Nephron progenitor cell (in vitro differentiated cells): ENCODE results near the gene ADARB2.
"Not testable (repeated sequence)": the region's sequence is repeated elsewhere in the genome, so short reads cannot be mapped to it uniquely, and the experiment has no call there.

Source experiments
- DNase-seq: peaks from one replicate; pipeline ENCODE4 v3.0.0; 2021
- H3K27ac Mint-ChIP-seq: 2 replicates; pipeline ENCODE4 v1.8.0; 2021; ENCODE audit warnings: mild to moderate bottlenecking, moderate library complexity, mixed read lengths
- H3K27me3 Mint-ChIP-seq: 2 replicates; pipeline ENCODE4 v1.8.0; 2021; ENCODE audit warnings: mild to moderate bottlenecking, low read depth, mixed read lengths; ENCODE audit not compliant: poor library complexity
- H3K36me3 Mint-ChIP-seq: 2 replicates; pipeline ENCODE4 v1.8.0; 2021; ENCODE audit warnings: low read depth, mixed read lengths
- H3K4me1 Mint-ChIP-seq: 2 replicates; pipeline ENCODE4 v1.8.0; 2021; ENCODE audit warnings: mixed read lengths
- H3K4me3 Mint-ChIP-seq: 2 replicates; pipeline ENCODE4 v1.8.0; 2021; ENCODE audit warnings: mild to moderate bottlenecking, moderate library complexity, mixed read lengths
- H3K9me3 Mint-ChIP-seq: 2 replicates; pipeline ENCODE4 v1.8.0; 2021; ENCODE audit warnings: mild to moderate bottlenecking, moderate library complexity, mixed read lengths
- CTCF ChIP-seq: fragments of 200-600 bp; sonication (generic); IDR thresholded peaks from 2 replicates; pipeline ENCODE4 v1.5.0; 2021; ENCODE audit warnings: antibody characterized with exemption

The ADARB2 gene

GRCh38 chr10:1465993-1466764 is 271.1 kb downstream of the ADARB2 start:
- peak overlapping the region; percentile 96 for H3K27ac Mint-ChIP-seq
- peaks cover 73% of the 10 kb centered on the region for H3K4me1 Mint-ChIP-seq
- H3K27me3 Mint-ChIP-seq: peaks cover 15% of the 10 kb centered on the region
- peaks cover 4% of the 10 kb centered on the region for H3K9me3 Mint-ChIP-seq
- H3K4me3 Mint-ChIP-seq: peak overlapping the region; percentile 44
- DNase-seq: no peak
- no peaks in the 10 kb centered on the region for H3K36me3 Mint-ChIP-seq
- TF ChIP-seq CTCF: no peak

DNA sequence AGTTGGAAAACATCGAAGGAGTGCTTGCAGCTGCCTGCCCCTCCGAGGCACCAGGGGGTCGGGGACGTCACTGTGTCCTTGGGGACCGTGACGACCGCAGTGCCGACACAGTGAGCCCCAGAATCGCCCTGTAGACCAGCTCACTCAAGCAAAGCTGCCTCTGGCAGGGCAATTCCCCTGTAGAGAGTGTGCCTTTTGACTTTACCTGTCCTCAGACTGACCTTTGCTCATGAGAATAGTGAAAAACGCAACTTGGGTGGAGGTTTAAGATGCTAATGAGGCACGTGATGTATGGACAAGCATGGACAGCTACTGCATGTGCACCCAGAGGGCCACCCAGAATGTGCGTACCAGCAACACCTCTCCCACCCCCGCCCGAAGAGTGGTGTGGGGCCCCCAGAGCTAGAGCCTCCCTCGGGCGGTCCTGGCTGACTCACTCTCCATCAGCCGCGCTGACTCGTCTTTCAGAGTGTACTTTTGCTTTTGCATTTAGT is 271.9 kb downstream of the ADARB2 start:
- Mint-ChIP-seq H3K9me3 (peaks cover 4% of the 10 kb centered on the region), H3K4me1 (peaks cover 73% of the 10 kb centered on the region), H3K27me3 (peaks cover 15% of the 10 kb centered on the region), H3K36me3 (no peaks in the 10 kb centered on the region), H3K4me3 (peak overlapping the region; percentile 55), H3K27ac (peak overlapping the region; percentile 96)
- DNase-seq: peak; percentile 31
- no peak for TF ChIP-seq CTCF

DNA sequence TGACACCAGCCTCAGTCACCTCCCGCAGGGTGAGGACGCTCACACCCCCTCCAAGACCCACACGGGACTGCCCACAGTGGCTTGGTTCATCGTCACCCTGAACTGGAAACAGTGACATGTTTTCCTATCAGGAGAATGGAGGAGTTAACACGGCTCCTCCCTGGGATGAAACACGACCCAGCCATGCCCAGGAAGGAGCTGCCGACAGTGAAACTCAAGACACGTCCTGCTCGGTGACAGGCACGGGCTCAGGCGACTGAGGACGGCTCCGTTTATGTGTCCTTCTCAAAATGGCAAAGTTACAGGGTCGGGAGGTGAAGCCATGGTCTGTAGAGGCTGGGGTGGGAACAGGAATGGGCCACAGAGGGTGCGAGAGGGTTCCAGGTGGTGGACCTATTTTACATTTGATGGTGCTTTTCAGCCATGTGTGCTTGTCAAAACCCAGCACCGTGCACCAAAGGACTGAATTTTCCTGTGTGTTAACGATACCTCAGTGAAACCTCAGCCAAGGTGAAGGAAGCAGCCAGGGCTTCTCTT is 272.4 kb downstream of the ADARB2 start:
- H3K36me3 Mint-ChIP-seq: no peaks in the 10 kb centered on the region
- H3K27ac Mint-ChIP-seq: peak overlapping the region; percentile 96
- DNase-seq: peak; percentile 57
- peaks cover 4% of the 10 kb centered on the region for H3K9me3 Mint-ChIP-seq
- no peak for TF ChIP-seq CTCF
- peaks cover 68% of the 10 kb centered on the region for H3K4me1 Mint-ChIP-seq
- H3K27me3 Mint-ChIP-seq: peaks cover 15% of the 10 kb centered on the region
- peak overlapping the region; percentile 55 for H3K4me3 Mint-ChIP-seq

DNA sequence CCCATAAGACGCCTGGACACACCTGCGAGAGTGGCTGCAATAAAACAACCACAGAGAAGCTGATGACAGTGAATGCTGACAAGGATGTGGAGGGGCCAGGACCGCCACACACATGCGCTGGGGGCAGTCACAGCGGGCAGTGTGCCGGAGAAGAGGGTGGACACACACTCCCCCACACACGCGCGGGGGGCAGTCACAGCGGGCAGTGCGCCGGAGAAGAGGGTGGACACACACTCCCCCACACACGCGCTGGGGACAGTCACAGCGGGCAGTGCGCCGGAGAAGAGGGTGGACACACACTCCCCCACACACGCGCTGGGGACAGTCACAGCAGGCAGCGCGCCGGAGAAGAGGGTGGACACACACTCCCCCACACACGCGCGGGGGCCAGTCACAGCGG is 273.4 kb downstream of the ADARB2 start:
- H3K9me3 Mint-ChIP-seq, H3K4me3 Mint-ChIP-seq, DNase-seq, H3K36me3 Mint-ChIP-seq: not testable (repeated sequence)
- H3K27me3 Mint-ChIP-seq: peaks cover 13% of the 10 kb centered on the region
- peak overlapping the region; percentile 36 for H3K27ac Mint-ChIP-seq
- peaks cover 59% of the 10 kb centered on the region for H3K4me1 Mint-ChIP-seq

GRCh38 chr10:1462994-1463633 is 274.2 kb downstream of the ADARB2 start:
- peak overlapping the region; percentile 36 for H3K27ac Mint-ChIP-seq
- no peak for DNase-seq
- H3K9me3 Mint-ChIP-seq: peaks cover 4% of the 10 kb centered on the region
- H3K36me3 Mint-ChIP-seq: no peaks in the 10 kb centered on the region
- no peak for TF ChIP-seq CTCF
- no peak overlapping the region for H3K4me3 Mint-ChIP-seq
- H3K4me1 Mint-ChIP-seq: peaks cover 52% of the 10 kb centered on the region
- H3K27me3 Mint-ChIP-seq: peaks cover 17% of the 10 kb centered on the region

GRCh38 chr10:1462521-1462920 is 274.8 kb downstream of the ADARB2 start:
- Mint-ChIP-seq H3K4me3 (no peak overlapping the region), H3K27me3 (peaks cover 18% of the 10 kb centered on the region), H3K9me3 (peaks cover 4% of the 10 kb centered on the region), H3K27ac (no peak overlapping the region), H3K36me3 (no peaks in the 10 kb centered on the region), H3K4me1 (peaks cover 52% of the 10 kb centered on the region)
- DNase-seq: no peak
- no peak for TF ChIP-seq CTCF
